Astrocyte of the cerebellum (primary cell): Measurements from ENCODE around the gene KRTAP10-9.
"Not testable (repeated sequence)": the region's sequence is repeated elsewhere in the genome, so short reads cannot be mapped to it uniquely, and the experiment has no call there.

ENCODE experiments used
- DNase-seq: peaks from one replicate; pipeline ENCODE4 v3.0.0-alpha.2; 2011; ENCODE audit warnings: low read depth
- H3K4me3 ChIP-seq: 2 replicates; pipeline ENCODE4 v1.5.1; 2011; ENCODE audit warnings: mild to moderate bottlenecking, low read depth, low read length, moderate library complexity
- CTCF ChIP-seq: IDR thresholded peaks from 2 replicates; pipeline ENCODE4 v1.5.1; 2012; ENCODE audit warnings: low read length, low read depth, moderate library complexity, mild to moderate bottlenecking; ENCODE audit errors: missing control alignments
- in situ Hi-C: cut with HindIII; loops from 2 replicates; pipeline ENCODE4 v1.10.0; 2017; ENCODE audit warnings: low sequenced_read_pairs

Gene KRTAP10-9

GRCh38 chr21:44617071-44617501, 9.8 kb upstream of the KRTAP10-9 start:
- no peak overlapping the region for H3K4me3 ChIP-seq
- no peak for DNase-seq
- in situ Hi-C loops: no loop called here
- TF ChIP-seq CTCF: no peak

DNA sequence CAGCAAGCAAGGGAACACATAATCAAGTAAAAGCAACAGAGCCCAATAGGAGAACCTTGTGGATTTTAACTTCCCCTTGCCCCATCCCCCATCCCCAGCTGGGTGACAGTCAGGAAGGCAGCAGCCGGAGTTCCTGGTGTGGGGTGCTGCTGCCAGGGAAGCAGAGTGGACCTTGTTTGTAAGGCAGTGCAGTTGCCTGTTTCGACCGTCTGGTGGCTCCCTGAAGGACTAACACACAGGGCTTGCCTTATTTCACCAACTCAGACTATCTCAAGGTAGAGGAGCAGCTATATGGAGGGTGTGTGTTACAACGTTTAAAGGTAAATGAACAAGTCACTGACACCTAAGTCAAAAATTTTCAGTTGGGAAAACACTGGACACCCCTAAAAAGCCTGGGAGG, 8.4 kb upstream of the KRTAP10-9 start:
- TF ChIP-seq CTCF: no peak
- in situ Hi-C loops: no loop called here
- H3K4me3 ChIP-seq: no peak overlapping the region
- no peak for DNase-seq

DNA sequence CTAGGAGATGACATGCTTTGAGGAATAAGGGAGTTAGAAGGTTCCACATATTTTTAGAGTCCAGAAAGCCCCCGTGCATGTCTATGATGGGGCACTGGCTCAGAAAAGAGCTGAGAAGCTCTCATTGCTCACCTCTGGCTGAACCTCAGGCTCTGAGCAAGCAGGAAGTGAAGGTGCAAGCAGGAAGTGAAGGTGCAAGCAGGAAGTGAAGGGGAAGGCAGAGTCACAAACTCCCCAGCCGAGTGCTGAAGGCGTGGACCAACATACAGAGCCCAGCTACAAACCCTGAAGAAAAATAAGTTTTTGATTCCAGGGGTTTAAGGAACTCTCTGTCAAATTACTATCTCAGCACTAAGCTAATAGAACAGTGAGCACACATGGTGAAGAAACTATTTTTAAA, 8.0 kb upstream of the KRTAP10-9 start:
- H3K4me3 ChIP-seq: no peak overlapping the region
- no peak for TF ChIP-seq CTCF
- in situ Hi-C loops: no loop called here
- DNase-seq: no peak

- TF ChIP-seq CTCF: no peak
- in situ Hi-C loops: no loop called here
- DNase-seq: no peak
- H3K4me3 ChIP-seq: no peak overlapping the region
Measured at GRCh38 chr21:44619886-44620285, 7.0 kb upstream of the KRTAP10-9 start.

- H3K4me3 ChIP-seq: no peak overlapping the region
- no peak for TF ChIP-seq CTCF
- DNase-seq: no peak
- in situ Hi-C loops: no loop called here
Measured at GRCh38 chr21:44623575-44623974, 3.3 kb upstream of the KRTAP10-9 start.

- in situ Hi-C loops: no loop called here
- no peak for DNase-seq
- no peak overlapping the region for H3K4me3 ChIP-seq
- TF ChIP-seq CTCF: no peak
Measured at GRCh38 chr21:44625756-44626155, 1.1 kb upstream of the KRTAP10-9 start.

DNA sequence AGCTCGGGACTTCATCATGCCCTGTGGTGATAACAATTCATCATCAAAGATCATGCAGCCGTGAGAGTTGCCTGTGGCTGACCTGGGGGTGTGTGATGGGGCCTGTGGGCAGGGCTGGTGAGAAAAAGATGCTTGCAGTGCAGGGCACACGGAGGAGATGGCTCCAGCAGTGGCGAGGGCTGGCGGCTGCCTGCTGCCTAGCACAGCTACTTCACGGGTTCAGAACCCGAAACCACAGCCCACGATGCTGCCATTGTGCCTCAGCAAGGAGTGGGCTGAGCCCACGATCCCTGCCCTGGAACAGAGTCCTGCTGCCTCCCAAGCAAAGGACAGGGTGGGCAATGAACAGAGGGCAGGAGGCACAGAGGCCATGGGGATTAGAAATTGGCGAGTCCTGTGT, 631 bp upstream of the KRTAP10-9 start:
- TF ChIP-seq CTCF: no peak
- in situ Hi-C loops: no loop called here
- no peak for DNase-seq

GRCh38 chr21:44627181-44627822, 409 bp downstream of the KRTAP10-9 start:
- DNase-seq, in situ Hi-C loops, H3K4me3 ChIP-seq: not testable (repeated sequence)

More for the DNA sequence above, 631 bp upstream of the KRTAP10-9 start:
- H3K4me3 ChIP-seq: no peak overlapping the region

- H3K4me3 ChIP-seq, in situ Hi-C loops, DNase-seq: not testable (repeated sequence)
Measured at GRCh38 chr21:44627831-44628233, 939 bp downstream of the KRTAP10-9 start.
